Thymus (tissue), 11 donors: Measurements from ENCODE around the gene HACL1. TPM values are rescaled to one million over a fixed set of nuclear protein-coding genes. Genes with fewer than 3 reads are reported as not detected.

ENCODE experiments used
- DNase-seq, 9 donors: peaks; one replicate each; pipeline ENCODE4 v3.0.0-alpha.2; 2013; ENCODE audit warnings: low spot score in 9 of 9, low read depth in 6 of 9, missing footprints in 1 of 9
- H3K27ac ChIP-seq, 2 donors: one replicate each; pipeline ENCODE4 v1.5.1; 2013; ENCODE audit warnings: control low read depth in 1 of 2, low read depth in 1 of 2, low read length in 1 of 2, mild to moderate bottlenecking in 1 of 2, moderate library complexity in 1 of 2
- H3K27me3 ChIP-seq, 2 donors: one replicate each; pipeline ENCODE4 v1.5.1; 2013; ENCODE audit warnings: low read length in 1 of 2; ENCODE audit not compliant: control insufficient read depth in 2 of 2, insufficient read depth in 1 of 2
- H3K36me3 ChIP-seq, 2 donors: one replicate each; pipeline ENCODE4 v1.5.1; 2013; ENCODE audit warnings: low read length in 1 of 2, mild to moderate bottlenecking in 1 of 2, moderate library complexity in 1 of 2; ENCODE audit not compliant: control insufficient read depth in 2 of 2, insufficient read depth in 2 of 2
- H3K4me1 ChIP-seq, 2 donors: one replicate each; pipeline ENCODE4 v1.5.1; 2013; ENCODE audit warnings: low read length in 2 of 2; ENCODE audit not compliant: control insufficient read depth in 2 of 2, insufficient read depth in 2 of 2
- H3K4me3 ChIP-seq, 2 donors: one replicate each; pipeline ENCODE4 v1.5.1; 2013; ENCODE audit warnings: low read length in 2 of 2, control low read depth in 1 of 2, mild to moderate bottlenecking in 1 of 2
- H3K9me3 ChIP-seq, 2 donors: one replicate each; pipeline ENCODE4 v1.5.1; 2013; ENCODE audit warnings: low read length in 1 of 2, mild to moderate bottlenecking in 1 of 2; ENCODE audit not compliant: control insufficient read depth in 2 of 2, insufficient read depth in 1 of 2
- WGBS: extraction: QIAGEN DNeasy Blood & Tissue Kit; methylation state at CpG from one replicate; pipeline ENCODE4 v1.1.7; 2013; 5-methylcytosine and 5-hydroxymethylcytosine counted together
- polyA plus RNA-seq: library from polyadenylated mRNA; stranded (reverse); fragments of 200-250 nt; gene quantifications from one replicate; pipeline ENCODE4 v1.2.3, GENCODE V29; 2013
- total RNA-seq: library from RNA; stranded (reverse); fragments of 120-200 nt; gene quantifications from one replicate; pipeline ENCODE4 v1.2.4, GENCODE V29; 2013
- donor health status: healthy.

HACL1 gene
- total and polyA plus RNA-seq, 2 donors = 22.4 to 23.2 TPM

GRCh38 chr3:15513810-15514662 lies 87.3 kb downstream of the HACL1 start:
- no peak for DNase-seq
- Histone ChIP-seq H3K36me3 (no peaks in the 10 kb centered on the region), H3K4me1 (peaks cover 0 to 3% of the 10 kb centered on the region in 2 donors), H3K27ac (no peak overlapping the region), H3K4me3 (no peak overlapping the region), H3K27me3 (no peaks in the 10 kb centered on the region), H3K9me3 (no peaks in the 10 kb centered on the region)
- 71% methylated on average over 5 of the region's 5 CpGs for WGBS

- Histone ChIP-seq H3K4me1 (peaks cover 0 to 3% of the 10 kb centered on the region in 2 donors), H3K27ac (no peak overlapping the region), H3K9me3 (no peaks in the 10 kb centered on the region), H3K36me3 (no peaks in the 10 kb centered on the region), H3K4me3 (no peak overlapping the region), H3K27me3 (no peaks in the 10 kb centered on the region)
- DNase-seq = no peak
- 97% methylated on average over 7 of the region's 7 CpGs for WGBS
Measured at GRCh38 chr3:15513116-15513515, 88.3 kb downstream of the HACL1 start.

- no peaks in the 10 kb centered on the region for H3K36me3 ChIP-seq
- peaks cover 0 to 3% of the 10 kb centered on the region in 2 donors for H3K4me1 ChIP-seq
- no peaks in the 10 kb centered on the region for H3K9me3 ChIP-seq
- no peak overlapping the region for H3K27ac ChIP-seq
- no peak overlapping the region for H3K4me3 ChIP-seq
- peak in 1 of 9 donors; percentile 18 for DNase-seq
- WGBS = 13% methylated on average over 10 of the region's 10 CpGs
- H3K27me3 ChIP-seq = no peaks in the 10 kb centered on the region
Measured at GRCh38 chr3:15512166-15512565, 89.2 kb downstream of the HACL1 start.

- H3K4me3 ChIP-seq = no peak overlapping the region
- H3K4me1 ChIP-seq = peaks cover 0 to 3% of the 10 kb centered on the region in 2 donors
- H3K36me3 ChIP-seq = no peaks in the 10 kb centered on the region
- no peaks in the 10 kb centered on the region for H3K9me3 ChIP-seq
- H3K27ac ChIP-seq = no peak overlapping the region
- no peak for DNase-seq
- no peaks in the 10 kb centered on the region for H3K27me3 ChIP-seq
- WGBS = 96% methylated on average over 3 of the region's 3 CpGs
Measured at GRCh38 chr3:15511156-15511555, 90.2 kb downstream of the HACL1 start.

Other genes starting within 250 kb of the HACL1 start
- 27.0 TPM for gene METTL6, start 174.0 kb downstream of the HACL1 start, total RNA-seq
- 16.7 TPM for gene METTL6, start 174.0 kb downstream of the HACL1 start, polyA plus RNA-seq
- 13.4 TPM for gene EAF1, start 174.0 kb downstream of the HACL1 start, total RNA-seq
- gene EAF1, start 174.0 kb downstream of the HACL1 start, polyA plus RNA-seq = 7.1 TPM
- 4.2 TPM for gene COLQ, start 79.9 kb downstream of the HACL1 start, total RNA-seq
- gene COLQ, start 79.9 kb downstream of the HACL1 start, polyA plus RNA-seq = 6.2 TPM
- 7.0 TPM for gene BTD, start 176 bp upstream of the HACL1 start, total RNA-seq
- gene BTD, start 176 bp upstream of the HACL1 start, polyA plus RNA-seq = 6.9 TPM
- gene ANKRD28, start 196.4 kb upstream of the HACL1 start, total RNA-seq = 27.1 TPM
- gene ANKRD28, start 196.4 kb upstream of the HACL1 start, polyA plus RNA-seq = 26.5 TPM